ENCODE data around the gene OSMR.

Gene OSMR

DNA sequence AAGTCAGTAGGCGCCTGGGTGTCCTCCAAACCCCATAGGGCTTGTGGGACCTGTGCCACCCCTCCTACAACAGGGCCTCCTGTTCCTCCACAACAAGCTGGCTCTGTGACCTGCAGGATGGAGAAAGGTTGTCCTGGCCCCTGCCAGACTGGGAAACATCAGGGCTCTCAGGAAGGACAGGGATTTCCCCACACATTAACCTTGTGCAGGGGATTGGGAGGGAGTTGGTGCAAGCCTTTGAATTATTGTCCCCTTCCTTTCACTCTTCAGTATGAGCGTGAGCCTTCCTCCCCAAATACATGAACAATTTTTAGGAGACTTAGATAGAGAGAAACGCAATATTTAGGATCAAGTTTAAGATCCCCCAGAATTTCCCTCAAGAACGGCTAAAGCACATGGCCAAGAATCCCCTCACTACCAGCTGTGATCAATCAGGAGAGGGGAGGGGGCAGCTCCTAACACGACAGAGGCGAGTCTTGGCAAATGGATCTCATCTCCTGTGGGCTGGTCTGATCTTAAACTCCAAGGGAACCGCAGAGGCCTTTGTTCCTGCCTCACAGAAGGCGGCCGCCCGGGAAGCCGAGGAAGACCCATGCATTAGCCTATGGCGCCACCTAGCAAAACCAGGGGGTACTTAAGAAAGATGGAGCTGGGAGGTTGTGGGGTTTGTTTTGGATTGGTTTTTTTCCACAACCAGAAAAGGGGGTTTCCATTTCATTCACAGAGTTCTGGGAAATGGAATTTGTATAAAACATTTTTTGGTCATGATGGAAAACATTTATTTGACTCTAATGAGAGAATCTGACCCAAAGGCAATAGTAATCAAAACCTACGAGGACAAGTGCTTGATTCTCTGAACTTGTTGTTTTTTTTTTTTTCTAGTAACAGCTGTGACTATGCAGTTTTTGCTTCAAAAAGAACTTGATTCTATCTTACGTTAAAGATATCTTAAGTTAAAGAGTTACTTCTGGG, 36.1 kb upstream of the OSMR start:
- Histone ChIP-seq H3K27ac (ENCODE audit: low read length) (no peak overlapping the region), H3K9ac (ENCODE audit: low read depth, low read length) (no peak overlapping the region), H3K4me3 (ENCODE audit: low read depth in 1 of 2, low read length in 2 of 2) (no peak overlapping the region), H3K4me1 (ENCODE audit: insufficient read depth, low read length) (no peaks in the 10 kb centered on the region), H2AFZ (ENCODE audit: low read depth, low read length) (no peak overlapping the region), H3K27me3 (ENCODE audit: insufficient read depth, low read length, poor library complexity) (peaks cover 19% of the 10 kb centered on the region), H3K4me2 (ENCODE audit: insufficient read depth, low read length) (no peak overlapping the region), H3K36me3 (ENCODE audit: insufficient read depth, low read length) (no peaks in the 10 kb centered on the region), H3K9me3 (ENCODE audit: insufficient read depth, low read length, severe bottlenecking) (no peaks in the 10 kb centered on the region), H4K20me1 (ENCODE audit: insufficient read depth, low read length) (no peaks in the 10 kb centered on the region), H3K79me2 (ENCODE audit: insufficient read depth, low read length) (no peaks in the 10 kb centered on the region)
- TF ChIP-seq, protein P1, sequence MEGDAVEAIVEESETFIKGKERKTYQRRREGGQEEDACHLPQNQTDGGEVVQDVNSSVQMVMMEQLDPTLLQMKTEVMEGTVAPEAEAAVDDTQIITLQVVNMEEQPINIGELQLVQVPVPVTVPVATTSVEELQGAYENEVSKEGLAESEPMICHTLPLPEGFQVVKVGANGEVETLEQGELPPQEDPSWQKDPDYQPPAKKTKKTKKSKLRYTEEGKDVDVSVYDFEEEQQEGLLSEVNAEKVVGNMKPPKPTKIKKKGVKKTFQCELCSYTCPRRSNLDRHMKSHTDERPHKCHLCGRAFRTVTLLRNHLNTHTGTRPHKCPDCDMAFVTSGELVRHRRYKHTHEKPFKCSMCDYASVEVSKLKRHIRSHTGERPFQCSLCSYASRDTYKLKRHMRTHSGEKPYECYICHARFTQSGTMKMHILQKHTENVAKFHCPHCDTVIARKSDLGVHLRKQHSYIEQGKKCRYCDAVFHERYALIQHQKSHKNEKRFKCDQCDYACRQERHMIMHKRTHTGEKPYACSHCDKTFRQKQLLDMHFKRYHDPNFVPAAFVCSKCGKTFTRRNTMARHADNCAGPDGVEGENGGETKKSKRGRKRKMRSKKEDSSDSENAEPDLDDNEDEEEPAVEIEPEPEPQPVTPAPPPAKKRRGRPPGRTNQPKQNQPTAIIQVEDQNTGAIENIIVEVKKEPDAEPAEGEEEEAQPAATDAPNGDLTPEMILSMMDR (IDR thresholded peaks at IDR 0.05; ENCODE audit: borderline replicate concordance, extremely low read depth, low read length, poor library complexity, severe bottlenecking) = peak; percentile 89
- peak; percentile 62 for TF ChIP-seq EZH2 (IDR thresholded peaks at IDR 0.05; ENCODE audit: borderline replicate concordance, low read depth, low read length, severe bottlenecking)
- peak; percentile 73 for DNase-seq
- ATAC-seq (ENCODE audit: insufficient read depth, low read depth) = peak; percentile 97

DNA sequence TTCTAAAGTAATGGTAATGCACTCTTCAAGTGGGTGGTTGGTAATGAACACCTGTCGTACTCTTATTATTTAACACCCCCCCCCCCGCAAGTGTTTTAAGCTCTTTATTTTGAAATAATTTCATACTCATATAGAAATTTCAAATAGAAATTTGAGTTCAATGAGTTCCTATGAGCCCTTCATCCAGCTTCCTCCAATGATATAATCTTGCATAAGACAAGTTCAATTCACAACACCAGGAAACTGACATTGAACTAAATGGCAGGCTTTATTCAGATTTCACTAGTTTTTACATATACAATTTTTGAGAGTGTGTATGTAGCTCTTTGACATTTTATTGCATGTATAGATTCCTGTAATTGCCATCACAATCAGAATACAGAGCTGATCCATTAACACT, 30.9 kb upstream of the OSMR start:
- no peak overlapping the region for H3K4me2 ChIP-seq (ENCODE audit: insufficient read depth, low read length)
- DNase-seq (no peak), ATAC-seq (ENCODE audit: insufficient read depth, low read depth) (no peak)
- H3K27me3 ChIP-seq (ENCODE audit: insufficient read depth, low read length, poor library complexity) = peaks cover 4% of the 10 kb centered on the region
- H3K9ac ChIP-seq (ENCODE audit: low read depth, low read length) = no peak overlapping the region
- H3K36me3 ChIP-seq (ENCODE audit: insufficient read depth, low read length) = no peaks in the 10 kb centered on the region
- no peaks in the 10 kb centered on the region for H3K9me3 ChIP-seq (ENCODE audit: insufficient read depth, low read length, severe bottlenecking)
- H3K79me2 ChIP-seq (ENCODE audit: insufficient read depth, low read length) = no peaks in the 10 kb centered on the region
- no peak overlapping the region for H3K4me3 ChIP-seq (ENCODE audit: low read depth in 1 of 2, low read length in 2 of 2)
- no peak overlapping the region for H2AFZ ChIP-seq (ENCODE audit: low read depth, low read length)
- H3K4me1 ChIP-seq (ENCODE audit: insufficient read depth, low read length) = no peaks in the 10 kb centered on the region
- TF ChIP-seq, protein P1 (IDR thresholded peaks at IDR 0.05; ENCODE audit: borderline replicate concordance, extremely low read depth, low read length, poor library complexity, severe bottlenecking) = no peak
- TF ChIP-seq EZH2 (IDR thresholded peaks at IDR 0.05; ENCODE audit: borderline replicate concordance, low read depth, low read length, severe bottlenecking) = no peak
- H4K20me1 ChIP-seq (ENCODE audit: insufficient read depth, low read length) = no peaks in the 10 kb centered on the region
- H3K27ac ChIP-seq (ENCODE audit: low read length) = no peak overlapping the region

DNA sequence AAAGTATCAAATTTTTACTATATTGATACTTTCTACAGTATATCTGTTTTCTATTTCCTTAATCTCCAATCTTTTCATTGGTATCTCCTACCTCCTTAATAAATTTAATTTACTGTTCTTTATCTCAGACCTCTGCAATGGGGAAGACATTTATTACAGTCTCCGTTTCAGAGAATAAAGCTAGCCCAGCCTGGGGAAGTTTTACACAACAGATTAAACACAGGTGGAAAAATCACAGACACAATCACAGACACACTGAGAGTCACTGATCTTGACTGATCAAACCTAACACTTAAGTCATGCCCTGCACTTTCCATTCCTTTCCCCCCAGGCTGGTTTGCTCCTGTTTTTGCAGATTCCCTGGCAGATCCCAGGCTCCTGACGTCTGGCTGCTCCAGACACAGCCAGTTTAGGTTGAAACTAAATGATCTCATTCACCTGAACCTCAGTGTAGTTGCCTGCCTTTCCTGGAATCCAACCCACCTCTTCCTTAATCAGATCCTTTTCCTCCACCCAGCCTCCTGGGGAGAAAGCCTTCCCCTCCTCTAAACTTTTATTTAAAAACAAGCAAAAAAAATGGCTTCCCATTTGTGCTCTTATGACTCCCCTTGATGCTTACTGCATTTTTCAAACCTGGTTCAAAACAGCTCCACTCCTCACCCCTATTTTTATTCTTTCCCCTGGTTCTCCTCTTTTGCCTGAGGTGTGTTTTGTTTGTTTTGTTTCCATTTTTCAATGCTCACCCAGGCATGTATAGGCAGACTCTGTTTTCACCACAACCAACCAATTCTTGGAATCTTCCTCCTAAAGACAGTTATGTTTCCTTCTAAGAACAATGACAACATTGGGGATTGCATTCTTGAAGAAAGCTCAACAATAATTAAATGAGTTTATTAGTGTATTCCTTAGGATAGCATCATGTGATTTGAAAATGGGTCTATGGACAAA, 29.5 kb upstream of the OSMR start:
- Histone ChIP-seq H3K9me3 (ENCODE audit: insufficient read depth, low read length, severe bottlenecking) (peaks cover 3% of the 10 kb centered on the region), H4K20me1 (ENCODE audit: insufficient read depth, low read length) (no peaks in the 10 kb centered on the region), H3K4me3 (ENCODE audit: low read depth in 1 of 2, low read length in 2 of 2) (no peak overlapping the region), H3K79me2 (ENCODE audit: insufficient read depth, low read length) (no peaks in the 10 kb centered on the region), H2AFZ (ENCODE audit: low read depth, low read length) (no peak overlapping the region), H3K27me3 (ENCODE audit: insufficient read depth, low read length, poor library complexity) (peaks cover 4% of the 10 kb centered on the region), H3K4me1 (ENCODE audit: insufficient read depth, low read length) (no peaks in the 10 kb centered on the region), H3K9ac (ENCODE audit: low read depth, low read length) (no peak overlapping the region), H3K27ac (ENCODE audit: low read length) (no peak overlapping the region), H3K4me2 (ENCODE audit: insufficient read depth, low read length) (no peak overlapping the region), H3K36me3 (ENCODE audit: insufficient read depth, low read length) (no peaks in the 10 kb centered on the region)
- no peak for TF ChIP-seq EZH2 (IDR thresholded peaks at IDR 0.05; ENCODE audit: borderline replicate concordance, low read depth, low read length, severe bottlenecking)
- TF ChIP-seq, protein P1 (IDR thresholded peaks at IDR 0.05; ENCODE audit: borderline replicate concordance, extremely low read depth, low read length, poor library complexity, severe bottlenecking) = no peak
- DNase-seq = no peak
- ATAC-seq (ENCODE audit: insufficient read depth, low read depth) = no peak

Data from DND-41 (cell line).